ENCODE data around the gene TBC1D25.

Gene TBC1D25

DNA sequence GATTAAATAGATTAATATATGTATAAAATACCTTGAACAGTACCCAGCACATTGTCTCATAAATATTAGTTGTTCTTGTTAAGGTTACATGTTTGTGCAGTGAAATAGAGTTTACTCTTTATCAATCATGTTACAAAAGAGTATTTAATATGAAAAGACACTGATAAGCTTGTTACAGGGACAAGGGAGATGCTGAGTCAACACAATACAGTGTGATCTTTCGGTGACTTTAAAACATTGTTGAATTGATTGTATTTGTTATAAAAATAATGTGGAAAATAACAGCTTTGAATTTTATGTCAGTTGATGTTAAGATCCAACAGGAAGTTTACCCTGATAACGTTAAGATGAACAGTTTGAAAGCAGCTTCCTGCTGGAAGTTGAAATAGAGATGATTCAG lies 56.4 kb downstream of the TBC1D25 start:
- DNase-seq (ENCODE audit: extremely low read depth, low read depth), result no peak
- TF ChIP-seq, protein P1, sequence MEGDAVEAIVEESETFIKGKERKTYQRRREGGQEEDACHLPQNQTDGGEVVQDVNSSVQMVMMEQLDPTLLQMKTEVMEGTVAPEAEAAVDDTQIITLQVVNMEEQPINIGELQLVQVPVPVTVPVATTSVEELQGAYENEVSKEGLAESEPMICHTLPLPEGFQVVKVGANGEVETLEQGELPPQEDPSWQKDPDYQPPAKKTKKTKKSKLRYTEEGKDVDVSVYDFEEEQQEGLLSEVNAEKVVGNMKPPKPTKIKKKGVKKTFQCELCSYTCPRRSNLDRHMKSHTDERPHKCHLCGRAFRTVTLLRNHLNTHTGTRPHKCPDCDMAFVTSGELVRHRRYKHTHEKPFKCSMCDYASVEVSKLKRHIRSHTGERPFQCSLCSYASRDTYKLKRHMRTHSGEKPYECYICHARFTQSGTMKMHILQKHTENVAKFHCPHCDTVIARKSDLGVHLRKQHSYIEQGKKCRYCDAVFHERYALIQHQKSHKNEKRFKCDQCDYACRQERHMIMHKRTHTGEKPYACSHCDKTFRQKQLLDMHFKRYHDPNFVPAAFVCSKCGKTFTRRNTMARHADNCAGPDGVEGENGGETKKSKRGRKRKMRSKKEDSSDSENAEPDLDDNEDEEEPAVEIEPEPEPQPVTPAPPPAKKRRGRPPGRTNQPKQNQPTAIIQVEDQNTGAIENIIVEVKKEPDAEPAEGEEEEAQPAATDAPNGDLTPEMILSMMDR (IDR thresholded peaks at IDR 0.05; ENCODE audit: low read depth, low read length), result no peak

- TF ChIP-seq, protein P1 (IDR thresholded peaks at IDR 0.05; ENCODE audit: low read depth, low read length), result no peak; the same call in 1 of the 2 replicates
- DNase-seq (ENCODE audit: extremely low read depth, low read depth), result peak; percentile 88
Observed at GRCh38 chrX:48597353-48598264, 58.1 kb downstream of the TBC1D25 start, which contains the start of gene WDR13. TSS of gene WDR13 (plus strand) at chrX:48597492. CDS start at chrX:48597997, 505 bp downstream.

- DNase-seq (ENCODE audit: extremely low read depth, low read depth), result no peak
- TF ChIP-seq, protein P1 (IDR thresholded peaks at IDR 0.05; ENCODE audit: low read depth, low read length), result no peak
Observed at GRCh38 chrX:48598614-48599013, 59.1 kb downstream of the TBC1D25 start.

DNA sequence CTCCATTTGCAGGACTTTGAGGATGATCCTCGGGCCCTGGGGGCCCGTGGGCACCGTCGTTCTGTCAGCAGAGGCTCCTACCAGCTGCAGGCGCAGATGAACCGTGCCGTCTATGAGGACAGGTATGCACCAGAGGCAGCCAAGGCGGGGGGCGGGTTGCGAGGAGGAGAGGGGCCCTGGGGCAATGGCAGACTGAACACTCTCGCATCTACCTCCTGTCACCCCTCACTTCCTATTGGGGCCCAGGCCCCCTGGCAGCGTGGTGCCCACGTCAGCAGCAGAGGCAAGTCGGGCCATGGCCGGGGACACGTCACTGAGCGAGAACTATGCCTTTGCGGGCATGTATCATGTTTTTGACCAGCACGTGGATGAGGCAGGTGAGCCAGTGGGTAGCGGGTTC lies 59.8 kb downstream of the TBC1D25 start:
- no peak for DNase-seq (ENCODE audit: extremely low read depth, low read depth)
- TF ChIP-seq, protein P1 (IDR thresholded peaks at IDR 0.05; ENCODE audit: low read depth, low read length), result no peak

- no peak for DNase-seq (ENCODE audit: extremely low read depth, low read depth)
- TF ChIP-seq, protein P1 (IDR thresholded peaks at IDR 0.05; ENCODE audit: low read depth, low read length), result no peak
Observed at GRCh38 chrX:48600226-48600625, 60.7 kb downstream of the TBC1D25 start.

DNA sequence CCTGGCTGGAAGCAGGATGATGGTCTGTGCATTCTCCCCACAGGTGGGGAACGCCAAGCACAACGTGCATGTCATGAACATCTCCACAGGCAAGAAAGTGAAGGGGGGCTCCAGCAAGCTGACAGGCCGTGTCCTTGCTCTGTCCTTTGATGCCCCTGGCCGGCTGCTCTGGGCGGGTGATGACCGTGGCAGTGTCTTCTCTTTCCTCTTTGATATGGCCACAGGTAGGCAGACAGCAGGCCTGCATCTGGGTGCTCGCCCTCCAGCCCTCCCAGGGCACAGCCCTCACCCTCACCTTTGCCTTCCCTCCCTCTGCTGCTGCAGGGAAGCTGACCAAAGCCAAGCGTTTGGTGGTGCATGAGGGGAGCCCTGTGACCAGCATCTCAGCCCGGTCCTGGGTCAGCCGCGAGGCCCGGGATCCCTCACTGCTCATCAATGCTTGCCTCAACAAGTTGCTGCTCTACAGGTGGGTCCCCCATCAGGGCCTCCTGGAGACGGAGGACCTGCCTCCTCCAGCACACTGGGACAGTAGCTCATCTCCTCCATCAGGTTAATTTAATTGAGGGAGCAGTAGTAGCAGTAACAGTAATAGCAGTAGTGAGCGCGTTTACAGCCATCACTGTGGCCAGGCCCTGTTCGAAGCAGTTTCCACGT lies 62.4 kb downstream of the TBC1D25 start:
- TF ChIP-seq, protein P1 (IDR thresholded peaks at IDR 0.05; ENCODE audit: low read depth, low read length), result no peak
- no peak for DNase-seq (ENCODE audit: extremely low read depth, low read depth)

DNA sequence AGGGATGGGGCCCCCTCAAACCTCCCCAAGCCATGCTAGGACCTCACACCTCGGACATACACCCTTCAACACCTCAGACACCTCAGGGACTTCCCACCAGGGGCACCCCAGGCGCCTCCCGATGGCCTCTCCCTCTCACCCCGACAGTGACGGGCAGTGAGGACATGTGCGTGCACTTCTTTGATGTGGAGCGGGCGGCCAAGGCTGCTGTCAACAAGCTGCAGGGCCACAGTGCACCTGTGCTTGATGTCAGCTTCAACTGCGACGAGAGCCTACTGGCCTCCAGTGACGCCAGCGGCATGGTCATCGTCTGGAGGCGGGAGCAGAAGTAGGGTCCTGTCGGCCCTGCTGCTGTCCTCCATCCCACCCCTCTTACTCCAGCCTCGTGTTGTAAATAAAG lies 65.2 kb downstream of the TBC1D25 start:
- DNase-seq (ENCODE audit: extremely low read depth, low read depth), result no peak
- TF ChIP-seq, protein P1 (IDR thresholded peaks at IDR 0.05; ENCODE audit: low read depth, low read length), result no peak

Measured in AG09319 (cell line).